ENCODE data around the gene CSAD. TPM values are rescaled to one million over a fixed set of nuclear protein-coding genes. Genes with fewer than 3 reads are reported as not detected.

Gene CSAD
- total RNA-seq, 1 donor from 2014 or later, result 41.7 TPM

DNA sequence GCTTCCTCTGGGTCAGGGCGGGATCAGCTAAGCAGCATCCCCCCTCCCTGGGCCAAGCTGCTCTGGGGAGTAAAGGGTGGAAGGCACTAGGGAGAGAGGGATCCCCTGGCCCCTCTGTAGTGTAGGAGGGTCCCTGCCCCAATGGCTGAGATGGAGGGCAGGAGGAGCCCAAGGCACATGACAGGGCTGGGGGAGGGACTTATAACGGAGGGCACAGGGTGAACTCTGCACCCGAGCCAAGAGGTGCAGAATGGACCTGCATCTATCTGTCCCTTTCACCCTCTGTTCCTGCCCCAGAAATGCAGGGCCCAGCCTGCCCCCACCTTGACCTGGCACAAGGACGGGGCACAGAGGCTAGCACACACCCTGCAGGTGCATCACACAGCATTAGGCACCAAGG is 30.1 kb upstream of the CSAD start:
- Histone ChIP-seq H3K4me3 (no peak overlapping the region), H3K27me3 (no peaks in the 10 kb centered on the region), H3K4me1 (peaks cover 47% of the 10 kb centered on the region), H3K9me3 (no peaks in the 10 kb centered on the region), H3K36me3 (peaks cover 51% of the 10 kb centered on the region), H3K27ac (no peak overlapping the region)
- DNase-seq (no peak), ATAC-seq (no peak)
- intact Hi-C loops (cut with DNase I), result loop anchor here (10.0 kb wide), 1 partner anchor 74 kb away; no protein-coding TSS in a partner anchor
- TF ChIP-seq, protein P1, sequence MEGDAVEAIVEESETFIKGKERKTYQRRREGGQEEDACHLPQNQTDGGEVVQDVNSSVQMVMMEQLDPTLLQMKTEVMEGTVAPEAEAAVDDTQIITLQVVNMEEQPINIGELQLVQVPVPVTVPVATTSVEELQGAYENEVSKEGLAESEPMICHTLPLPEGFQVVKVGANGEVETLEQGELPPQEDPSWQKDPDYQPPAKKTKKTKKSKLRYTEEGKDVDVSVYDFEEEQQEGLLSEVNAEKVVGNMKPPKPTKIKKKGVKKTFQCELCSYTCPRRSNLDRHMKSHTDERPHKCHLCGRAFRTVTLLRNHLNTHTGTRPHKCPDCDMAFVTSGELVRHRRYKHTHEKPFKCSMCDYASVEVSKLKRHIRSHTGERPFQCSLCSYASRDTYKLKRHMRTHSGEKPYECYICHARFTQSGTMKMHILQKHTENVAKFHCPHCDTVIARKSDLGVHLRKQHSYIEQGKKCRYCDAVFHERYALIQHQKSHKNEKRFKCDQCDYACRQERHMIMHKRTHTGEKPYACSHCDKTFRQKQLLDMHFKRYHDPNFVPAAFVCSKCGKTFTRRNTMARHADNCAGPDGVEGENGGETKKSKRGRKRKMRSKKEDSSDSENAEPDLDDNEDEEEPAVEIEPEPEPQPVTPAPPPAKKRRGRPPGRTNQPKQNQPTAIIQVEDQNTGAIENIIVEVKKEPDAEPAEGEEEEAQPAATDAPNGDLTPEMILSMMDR (IDR thresholded peaks at IDR 0.05), result no peak

DNA sequence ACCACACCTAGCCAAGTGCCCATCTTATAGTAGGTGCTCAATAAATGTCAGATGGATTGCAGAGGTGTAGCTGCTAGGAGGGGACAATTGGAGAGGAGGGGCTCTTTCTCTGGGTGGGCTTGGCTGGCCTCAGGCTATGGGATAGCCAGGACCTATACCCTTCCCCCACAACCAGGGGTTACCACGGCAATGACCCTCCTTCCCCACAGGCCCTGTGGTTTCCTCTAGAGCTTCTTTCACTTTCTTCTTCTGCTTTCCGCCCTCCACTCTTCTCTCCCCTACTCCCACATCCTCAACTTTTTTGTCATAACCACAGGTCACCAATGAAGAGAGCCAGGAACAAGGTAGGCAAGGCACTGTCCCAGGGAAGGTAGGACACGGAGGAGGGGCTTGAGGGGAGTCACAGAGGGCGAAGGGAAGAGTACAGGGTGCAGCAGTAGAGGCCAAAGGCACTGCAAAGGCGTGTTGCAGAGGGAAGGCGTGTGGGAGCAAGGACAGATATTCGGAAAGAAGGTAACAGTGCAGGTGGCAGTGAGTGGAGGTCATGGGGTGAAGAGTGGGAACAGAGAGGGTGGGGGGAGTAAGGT is 28.2 kb upstream of the CSAD start:
- peaks cover 30% of the 10 kb centered on the region for H3K4me1 ChIP-seq
- peak overlapping the region; percentile 10 for H3K4me3 ChIP-seq
- TF ChIP-seq, protein P1 (IDR thresholded peaks at IDR 0.05), result no peak
- H3K36me3 ChIP-seq, result peaks cover 38% of the 10 kb centered on the region
- intact Hi-C loops (cut with DNase I), result no loop called here
- DNase-seq (no peak), ATAC-seq (peak; percentile 61)
- H3K27me3 ChIP-seq, result no peaks in the 10 kb centered on the region
- H3K27ac ChIP-seq, result no peak overlapping the region
- H3K9me3 ChIP-seq, result no peaks in the 10 kb centered on the region

DNA sequence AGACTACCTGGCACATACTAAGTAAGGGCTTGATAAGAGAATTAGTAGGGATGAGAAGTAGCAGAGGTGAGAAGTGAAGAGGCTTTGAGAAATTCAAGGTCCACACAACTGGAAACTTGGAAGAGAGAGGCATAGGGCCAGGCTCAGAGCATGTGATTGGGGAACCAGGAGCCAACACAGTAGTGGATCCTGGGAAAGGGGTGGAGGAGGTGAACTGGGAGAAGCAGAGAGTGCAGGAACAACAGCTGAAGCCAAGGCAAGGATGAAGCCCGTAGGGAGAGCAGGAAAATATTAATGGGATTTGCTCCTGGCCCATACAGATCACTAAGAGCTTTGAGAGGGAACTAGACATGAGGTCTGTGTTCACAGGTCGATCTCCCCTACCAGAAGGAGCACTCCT is 27.7 kb upstream of the CSAD start:
- no peak for DNase-seq
- Histone ChIP-seq H3K4me1 (peaks cover 25% of the 10 kb centered on the region), H3K9me3 (no peaks in the 10 kb centered on the region), H3K36me3 (peaks cover 32% of the 10 kb centered on the region), H3K27ac (no peak overlapping the region), H3K4me3 (no peak overlapping the region), H3K27me3 (no peaks in the 10 kb centered on the region)
- ATAC-seq, result no peak
- intact Hi-C loops (cut with DNase I), result no loop called here
- TF ChIP-seq, protein P1 (IDR thresholded peaks at IDR 0.05), result no peak

- H3K4me1 ChIP-seq, result peaks cover 20% of the 10 kb centered on the region
- no peak for DNase-seq
- intact Hi-C loops (cut with DNase I), result no loop called here
- peaks cover 19% of the 10 kb centered on the region for H3K36me3 ChIP-seq
- TF ChIP-seq, protein P1 (IDR thresholded peaks at IDR 0.05), result no peak
- no peaks in the 10 kb centered on the region for H3K9me3 ChIP-seq
- H3K27me3 ChIP-seq, result no peaks in the 10 kb centered on the region
- H3K27ac ChIP-seq, result peak within 1 kb of the TSS; percentile 17
- H3K4me3 ChIP-seq, result peak within 1 kb of the TSS; percentile 26
- ATAC-seq, result peak; percentile 31
Observed at GRCh38 chr12:53207042-53207441, 26.3 kb upstream of the CSAD start, which contains the start of gene ITGB7. TSS of gene ITGB7 (minus strand) at chr12:53207251. CDS start at chr12:53200443, 6,808 bp downstream.

- ATAC-seq, result peak; percentile 66
- TF ChIP-seq, protein P1 (IDR thresholded peaks at IDR 0.05), result no peak
- peaks cover 20% of the 10 kb centered on the region for H3K4me1 ChIP-seq
- peaks cover 8% of the 10 kb centered on the region for H3K36me3 ChIP-seq
- peak overlapping the region; percentile 42 for H3K27ac ChIP-seq
- H3K9me3 ChIP-seq, result no peaks in the 10 kb centered on the region
- DNase-seq, result no peak
- peak overlapping the region; percentile 26 for H3K4me3 ChIP-seq
- no peaks in the 10 kb centered on the region for H3K27me3 ChIP-seq
- intact Hi-C loops (cut with DNase I), result no loop called here
Observed at GRCh38 chr12:53205747-53206419, 25.2 kb upstream of the CSAD start.
